Measurements from ENCODE around the gene CRELD2.

The CRELD2 gene

GRCh38 chr22:49929211-49929979 is 11.0 kb downstream of the CRELD2 start:
- POLR2A ChIA-PET: no interaction called here
- H3K4me1 ChIP-seq (ENCODE audit: control insufficient read depth, insufficient read depth, low read length): no peaks in the 10 kb centered on the region
- peak overlapping the region; percentile 16; the same call in 1 of the 2 replicates for H3K27ac ChIP-seq (ENCODE audit: extremely low read depth, low read depth, low read length)
- no peaks in the 10 kb centered on the region for H3K9me3 ChIP-seq (ENCODE audit: control insufficient read depth, insufficient read depth, low read depth, low read length)
- TF ChIP-seq ZNF121 (tag by site-specific recombination; IDR thresholded peaks at IDR 0.05): 0 out of 2 replicates have a peak, but pooled peaks have one; percentile 23
- no peak for TF ChIP-seq ZBTB1 (tag by site-specific recombination; IDR thresholded peaks at IDR 0.05)
- 0 out of 2 replicates have a peak, but pooled peaks have one; percentile 12 for TF ChIP-seq CTCF (tag by site-specific recombination; IDR thresholded peaks at IDR 0.05)
- 0 out of 2 replicates have a peak, but pooled peaks have one; percentile 39 for TF ChIP-seq ZSCAN30 (tag by site-specific recombination; IDR thresholded peaks at IDR 0.05)
- peak; percentile 58; the same call in 1 of the 2 replicates for TF ChIP-seq PBX3 (CRISPR knock-in tag; IDR thresholded peaks at IDR 0.05)
- no peak for TF ChIP-seq ZNF558 (tag by site-specific recombination; IDR thresholded peaks at IDR 0.05)
- peak; percentile 6; the same call in 1 of the 2 replicates for TF ChIP-seq ZNF654 (tag by site-specific recombination; IDR thresholded peaks at IDR 0.05; ENCODE audit: low read depth)
- TF ChIP-seq ZBTB11 (tag by site-specific recombination; conservative IDR thresholded peaks at IDR 0.05; ENCODE audit: low read depth): no peak
- H3K4me3 ChIP-seq (ENCODE audit: low read depth, low read length): no peak overlapping the region
- H3K36me3 ChIP-seq (ENCODE audit: control insufficient read depth in 2 of 2, insufficient read depth in 1 of 2, low read length in 2 of 2): peaks cover 0 to 17% of the 10 kb centered on the region in 2 experiments; a peak in 1 of 3 replicates
- CTCF ChIA-PET: interaction anchor here (0.7 to 4.5 kb wide), 14 partner anchors 11 to 704 kb away, joined by 3 to 67 read pairs (median 4); no protein-coding TSS in a partner anchor

- H3K4me3 ChIP-seq (ENCODE audit: low read depth, low read length): no peak overlapping the region
- CTCF ChIA-PET: interaction anchor here (0.5 to 4.5 kb wide), 25 partner anchors 10 to 703 kb away, joined by 3 to 67 read pairs (median 4); no protein-coding TSS in a partner anchor
- peaks cover 0 to 15% of the 10 kb centered on the region in 2 experiments; a peak in 1 of 3 replicates for H3K36me3 ChIP-seq (ENCODE audit: control insufficient read depth in 2 of 2, insufficient read depth in 1 of 2, low read length in 2 of 2)
- no peak overlapping the region for H3K27ac ChIP-seq (ENCODE audit: extremely low read depth, low read depth, low read length)
- TF ChIP-seq ZNF571 (tag by site-specific recombination; IDR thresholded peaks at IDR 0.05) (no peak), ZNF239 (tag by site-specific recombination; IDR thresholded peaks at IDR 0.05) (no peak), BCL11B (tag by site-specific recombination; IDR thresholded peaks at IDR 0.05; ENCODE audit: low read depth) (0 out of 2 replicates have a peak, but pooled peaks have one; percentile 6), ZNF701 (tag by site-specific recombination; IDR thresholded peaks at IDR 0.05) (no peak), ZNF610 (tag by site-specific recombination; IDR thresholded peaks at IDR 0.05; ENCODE audit: borderline replicate concordance) (no peak), ZNF148 (tag by site-specific recombination; IDR thresholded peaks at IDR 0.05; ENCODE audit: borderline replicate concordance) (no peak), SCRT2 (tag by site-specific recombination; IDR thresholded peaks at IDR 0.05) (peak; percentile 62; the same call in 1 of the 2 replicates), ZFHX2 (tag by site-specific recombination; conservative IDR thresholded peaks at IDR 0.05) (peak; percentile 24; the same call in 1 of the 2 replicates), HIC1 (tag by site-specific recombination; IDR thresholded peaks at IDR 0.05) (peak; percentile 29; the same call in 1 of the 2 replicates), ZNF621 (tag by site-specific recombination; IDR thresholded peaks at IDR 0.05) (no peak), GLI4 (tag by site-specific recombination; IDR thresholded peaks at IDR 0.05) (no peak)
- H3K4me1 ChIP-seq (ENCODE audit: control insufficient read depth, insufficient read depth, low read length): no peaks in the 10 kb centered on the region
- POLR2A ChIA-PET: interaction anchor here (0.9 to 1.6 kb wide), 2 partner anchors 22 to 37 kb away, joined by 3 to 4 read pairs; no protein-coding TSS in a partner anchor
- no peaks in the 10 kb centered on the region for H3K9me3 ChIP-seq (ENCODE audit: control insufficient read depth, insufficient read depth, low read depth, low read length)
Measured at GRCh38 chr22:49929994-49930575, 11.7 kb downstream of the CRELD2 start.

Measured in HEK293 (cell line).